ENCODE results near the gene ANKRD11. TPM values are rescaled to one million over a fixed set of nuclear protein-coding genes. Genes with fewer than 3 reads are reported as not detected.

ANKRD11 gene
- total RNA-seq, 1 donor from 2014 or later, result 367 TPM

DNA sequence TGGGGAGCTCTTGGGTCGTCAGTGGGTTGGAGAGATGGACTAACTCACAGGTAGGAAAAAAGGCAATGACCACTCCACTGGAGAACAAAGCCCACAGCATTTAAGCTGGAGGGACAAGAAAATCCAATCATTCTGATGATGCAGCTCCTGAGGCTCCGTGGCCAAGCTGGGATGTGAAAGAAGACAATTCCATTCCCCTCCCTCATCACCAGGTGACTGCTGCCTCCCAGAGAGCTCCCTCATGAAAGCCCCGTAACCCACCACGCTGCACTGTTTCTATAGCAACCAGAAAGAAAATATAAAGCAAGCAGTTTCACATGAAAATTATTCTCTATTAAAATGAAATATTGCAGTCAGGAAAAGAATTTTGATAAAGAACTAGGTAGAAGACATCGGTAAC is 15.2 kb downstream of the ANKRD11 start:
- no peaks in the 10 kb centered on the region for H3K27me3 Mint-ChIP-seq (ENCODE audit: unreplicated experiment)
- no peak for DNase-seq
- H3K4me1 Mint-ChIP-seq (ENCODE audit: low read depth, unreplicated experiment), result peaks cover 58% of the 10 kb centered on the region
- no peak overlapping the region for H3K4me3 Mint-ChIP-seq (ENCODE audit: unreplicated experiment)
- H3K9me3 Mint-ChIP-seq (ENCODE audit: unreplicated experiment), result peaks cover 12% of the 10 kb centered on the region
- TF ChIP-seq, protein P1, sequence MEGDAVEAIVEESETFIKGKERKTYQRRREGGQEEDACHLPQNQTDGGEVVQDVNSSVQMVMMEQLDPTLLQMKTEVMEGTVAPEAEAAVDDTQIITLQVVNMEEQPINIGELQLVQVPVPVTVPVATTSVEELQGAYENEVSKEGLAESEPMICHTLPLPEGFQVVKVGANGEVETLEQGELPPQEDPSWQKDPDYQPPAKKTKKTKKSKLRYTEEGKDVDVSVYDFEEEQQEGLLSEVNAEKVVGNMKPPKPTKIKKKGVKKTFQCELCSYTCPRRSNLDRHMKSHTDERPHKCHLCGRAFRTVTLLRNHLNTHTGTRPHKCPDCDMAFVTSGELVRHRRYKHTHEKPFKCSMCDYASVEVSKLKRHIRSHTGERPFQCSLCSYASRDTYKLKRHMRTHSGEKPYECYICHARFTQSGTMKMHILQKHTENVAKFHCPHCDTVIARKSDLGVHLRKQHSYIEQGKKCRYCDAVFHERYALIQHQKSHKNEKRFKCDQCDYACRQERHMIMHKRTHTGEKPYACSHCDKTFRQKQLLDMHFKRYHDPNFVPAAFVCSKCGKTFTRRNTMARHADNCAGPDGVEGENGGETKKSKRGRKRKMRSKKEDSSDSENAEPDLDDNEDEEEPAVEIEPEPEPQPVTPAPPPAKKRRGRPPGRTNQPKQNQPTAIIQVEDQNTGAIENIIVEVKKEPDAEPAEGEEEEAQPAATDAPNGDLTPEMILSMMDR (IDR thresholded peaks at IDR 0.05; ENCODE audit: partially characterized antibody, unreplicated experiment), result no peak
- no peaks in the 10 kb centered on the region for H3K36me3 Mint-ChIP-seq (ENCODE audit: unreplicated experiment)
- H3K27ac Mint-ChIP-seq (ENCODE audit: unreplicated experiment), result peak overlapping the region; percentile 62

DNA sequence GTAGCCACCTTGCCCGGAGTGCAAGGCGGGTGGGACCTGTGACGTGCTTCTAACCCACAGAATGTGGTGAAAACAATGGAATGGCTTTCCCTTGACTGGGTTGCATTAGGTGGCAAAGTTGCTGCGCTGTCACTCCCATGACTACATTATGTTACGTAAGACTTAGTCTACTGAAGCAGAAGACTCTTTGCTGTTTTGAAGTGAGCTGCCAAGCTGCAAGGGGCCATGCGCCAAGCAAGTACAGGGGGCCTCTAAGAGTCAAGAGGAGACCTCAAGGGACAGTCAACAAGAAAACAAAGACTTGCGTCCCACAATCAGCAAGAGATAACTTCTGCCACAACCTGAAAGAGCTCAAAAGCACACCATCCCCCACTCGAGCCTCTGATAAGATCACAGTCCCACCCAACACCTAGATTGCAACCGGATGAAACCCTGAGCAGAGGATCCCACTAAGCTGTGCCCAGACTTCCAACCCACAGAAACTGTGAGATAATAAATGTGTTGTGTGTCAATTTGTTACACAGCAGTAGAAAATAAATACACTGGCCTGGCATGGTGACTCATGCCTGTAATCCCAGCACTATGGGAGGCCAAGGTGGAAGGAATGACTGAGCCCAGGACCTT is 16.5 kb downstream of the ANKRD11 start:
- Mint-ChIP-seq H3K4me1 (ENCODE audit: low read depth, unreplicated experiment) (peaks cover 58% of the 10 kb centered on the region), H3K4me3 (ENCODE audit: unreplicated experiment) (peak overlapping the region; percentile 62), H3K36me3 (ENCODE audit: unreplicated experiment) (no peaks in the 10 kb centered on the region), H3K27me3 (ENCODE audit: unreplicated experiment) (no peaks in the 10 kb centered on the region), H3K9me3 (ENCODE audit: unreplicated experiment) (peaks cover 12% of the 10 kb centered on the region), H3K27ac (ENCODE audit: unreplicated experiment) (no peak overlapping the region)
- TF ChIP-seq, protein P1 (IDR thresholded peaks at IDR 0.05; ENCODE audit: partially characterized antibody, unreplicated experiment), result no peak
- DNase-seq, result no peak

DNA sequence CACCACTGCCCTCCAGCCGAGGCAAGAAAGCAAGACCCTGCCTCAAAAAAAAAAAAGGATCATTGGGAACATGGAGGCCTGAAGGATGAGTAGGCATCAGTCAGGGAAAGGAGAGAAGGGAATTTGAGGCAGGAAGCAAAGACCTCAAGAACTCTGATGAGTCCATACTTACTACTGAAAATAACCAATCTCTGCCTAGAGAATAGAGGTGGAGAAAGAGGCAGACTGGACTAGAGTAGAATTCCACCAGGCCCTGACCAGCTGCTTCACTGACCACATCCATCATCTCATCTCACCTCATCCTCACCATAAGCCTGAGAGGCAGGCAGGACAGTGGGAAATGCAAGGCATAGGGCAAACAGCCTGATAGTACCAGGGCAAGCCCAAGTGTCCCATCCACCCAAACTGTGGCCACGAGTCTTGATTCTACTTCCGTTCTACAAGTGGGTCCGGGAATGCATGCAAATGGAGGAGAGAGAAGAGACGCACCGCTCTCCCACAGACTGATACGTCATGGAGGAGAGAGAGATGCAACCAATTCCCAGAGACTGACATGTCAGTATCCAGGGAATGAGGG is 17.1 kb downstream of the ANKRD11 start:
- Mint-ChIP-seq H3K4me1 (ENCODE audit: low read depth, unreplicated experiment) (peaks cover 51% of the 10 kb centered on the region), H3K4me3 (ENCODE audit: unreplicated experiment) (no peak overlapping the region), H3K36me3 (ENCODE audit: unreplicated experiment) (no peaks in the 10 kb centered on the region), H3K27ac (ENCODE audit: unreplicated experiment) (peak overlapping the region; percentile 2), H3K9me3 (ENCODE audit: unreplicated experiment) (peaks cover 12% of the 10 kb centered on the region), H3K27me3 (ENCODE audit: unreplicated experiment) (no peaks in the 10 kb centered on the region)
- TF ChIP-seq, protein P1 (IDR thresholded peaks at IDR 0.05; ENCODE audit: partially characterized antibody, unreplicated experiment), result no peak
- DNase-seq, result no peak

DNA sequence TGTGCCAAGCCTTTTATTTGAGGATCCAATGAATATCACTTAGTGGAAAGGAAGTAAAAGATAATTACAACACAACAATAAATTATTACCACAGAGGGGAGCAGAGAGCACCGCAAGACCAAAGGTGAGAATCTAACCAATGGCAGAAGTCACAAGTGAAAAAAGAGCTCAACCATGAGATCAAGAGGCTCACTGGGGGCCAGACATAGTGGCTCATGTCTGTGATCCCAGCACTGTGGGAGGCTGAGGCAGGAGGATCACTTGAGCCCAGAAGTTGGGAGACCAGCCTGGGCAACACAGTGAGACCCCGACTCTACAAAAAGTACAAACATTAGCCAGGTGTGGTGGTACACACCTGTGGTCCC is 17.7 kb downstream of the ANKRD11 start:
- H3K27ac Mint-ChIP-seq (ENCODE audit: unreplicated experiment), result peak overlapping the region; percentile 71
- H3K9me3 Mint-ChIP-seq (ENCODE audit: unreplicated experiment), result peaks cover 12% of the 10 kb centered on the region
- H3K4me3 Mint-ChIP-seq (ENCODE audit: unreplicated experiment), result peak overlapping the region; percentile 75
- no peaks in the 10 kb centered on the region for H3K36me3 Mint-ChIP-seq (ENCODE audit: unreplicated experiment)
- no peaks in the 10 kb centered on the region for H3K27me3 Mint-ChIP-seq (ENCODE audit: unreplicated experiment)
- H3K4me1 Mint-ChIP-seq (ENCODE audit: low read depth, unreplicated experiment), result peaks cover 48% of the 10 kb centered on the region
- TF ChIP-seq, protein P1 (IDR thresholded peaks at IDR 0.05; ENCODE audit: partially characterized antibody, unreplicated experiment), result no peak
- no peak for DNase-seq

DNA sequence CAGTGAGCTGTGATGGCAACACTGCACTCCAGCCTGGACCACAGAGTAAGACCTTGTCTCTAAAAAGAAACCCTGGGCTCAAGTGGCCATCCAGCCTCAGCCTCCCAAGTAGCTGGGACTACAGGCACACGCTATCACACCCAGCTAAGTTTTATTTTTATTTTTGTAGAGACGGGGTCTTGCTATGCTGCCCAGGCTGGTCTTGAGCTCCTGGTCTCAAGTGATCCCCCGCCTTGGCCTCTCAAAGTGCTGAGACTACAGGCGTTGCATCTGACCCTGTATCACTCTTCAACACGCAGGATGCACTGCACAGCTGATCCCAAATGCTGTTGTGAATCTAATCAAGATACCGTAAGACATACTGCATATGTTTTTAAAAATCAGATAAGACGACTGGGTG is 23.0 kb downstream of the ANKRD11 start:
- peaks cover 34% of the 10 kb centered on the region for H3K4me1 Mint-ChIP-seq (ENCODE audit: low read depth, unreplicated experiment)
- peaks cover 4% of the 10 kb centered on the region for H3K27me3 Mint-ChIP-seq (ENCODE audit: unreplicated experiment)
- DNase-seq, result no peak
- H3K27ac Mint-ChIP-seq (ENCODE audit: unreplicated experiment), result no peak overlapping the region
- no peak overlapping the region for H3K4me3 Mint-ChIP-seq (ENCODE audit: unreplicated experiment)
- H3K9me3 Mint-ChIP-seq (ENCODE audit: unreplicated experiment), result peaks cover 9% of the 10 kb centered on the region
- H3K36me3 Mint-ChIP-seq (ENCODE audit: unreplicated experiment), result peaks cover 5% of the 10 kb centered on the region
- TF ChIP-seq, protein P1 (IDR thresholded peaks at IDR 0.05; ENCODE audit: partially characterized antibody, unreplicated experiment), result no peak
